Upper lobe of right lung (tissue), 1 donor: ENCODE data around the gene KIF1A. TPM values are rescaled to one million over a fixed set of nuclear protein-coding genes. Genes with fewer than 3 reads are reported as not detected.

Source experiments
- ATAC-seq: fragments of 200-7000 bp; cut with Tn5 transposase; one replicate; pipeline ENCODE4 v1.9.1; 2020; ENCODE audit warnings: mild to moderate bottlenecking, moderate library complexity
- DNase-seq: peaks from one replicate; pipeline ENCODE4 v3.0.0-alpha.2; 2020
- H3K27ac ChIP-seq: fragments of 200-600 bp; one replicate; pipeline ENCODE4 v1.8.0; 2022
- H3K27me3 ChIP-seq: fragments of 200-600 bp; one replicate; pipeline ENCODE4 v1.8.0; 2022; ENCODE audit warnings: mild to moderate bottlenecking
- H3K36me3 ChIP-seq: fragments of 200-600 bp; one replicate; pipeline ENCODE4 v1.8.0; 2022
- H3K4me1 ChIP-seq: fragments of 200-600 bp; one replicate; pipeline ENCODE4 v1.8.0; 2022
- H3K4me3 ChIP-seq: fragments of 200-600 bp; one replicate; pipeline ENCODE4 v1.8.0; 2022; ENCODE audit warnings: mild to moderate bottlenecking
- H3K9me3 ChIP-seq: fragments of 200-600 bp; one replicate; pipeline ENCODE4 v1.8.0; 2022
- intact Hi-C: fragments of 100-400 bp; cut with DNase I; formaldehyde crosslinking; loops from one replicate; pipeline ENCODE4 v1.11.0; 2022
- total RNA-seq: library from RNA; stranded (reverse); fragmentation: NEBNext Ultra II Directional; extraction: Animal tissue kit (Norgen Biotek cat#: 25700); gene quantifications from one replicate; pipeline ENCODE4 v1.2.1, GENCODE V29; 2021
- TF ChIP-seq, protein P1 (sequence below): fragments of 200-600 bp; IDR thresholded peaks from one replicate; pipeline ENCODE4 v1.8.0; 2022; ENCODE audit warnings: antibody characterized with exemption
- donor health status: DM: no; HTN: yes; CAD: no; lungs with severe emphysema.

Gene KIF1A
- total RNA-seq, 1 donor from 2014 or later = 0.81 TPM

DNA sequence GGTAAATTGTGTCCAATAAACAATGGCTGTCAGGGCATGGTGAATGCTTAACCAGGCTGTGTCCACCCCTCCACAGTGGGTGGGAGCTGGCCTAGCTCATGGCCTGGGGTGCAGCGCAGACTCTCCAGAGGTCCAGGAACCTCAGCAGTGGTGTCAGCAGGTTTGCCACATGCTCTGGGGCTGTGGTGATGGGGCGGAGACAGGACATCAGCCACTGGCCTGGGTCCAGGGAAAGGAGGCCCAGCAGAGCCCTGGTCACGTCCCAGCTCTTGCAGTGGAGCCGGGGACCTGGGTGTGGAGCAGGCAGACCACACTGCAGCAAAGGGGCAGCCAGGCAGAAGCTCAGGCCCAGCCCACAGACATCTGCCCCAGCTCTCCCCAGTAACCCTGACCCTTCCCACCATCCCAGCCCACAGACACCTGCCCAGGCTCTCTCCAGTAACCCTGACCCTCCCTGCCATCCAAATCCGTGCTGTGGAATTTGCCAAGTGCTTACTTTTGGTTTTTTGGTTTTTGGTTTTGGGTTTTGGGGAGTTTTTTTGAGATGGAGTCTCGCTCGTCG is 13.8 kb upstream of the KIF1A start:
- Histone ChIP-seq H3K9me3 (no peaks in the 10 kb centered on the region), H3K27ac (no peak overlapping the region), H3K4me1 (peaks cover 5% of the 10 kb centered on the region), H3K4me3 (no peak overlapping the region), H3K36me3 (no peaks in the 10 kb centered on the region), H3K27me3 (peaks cover 34% of the 10 kb centered on the region)
- DNase-seq (no peak), ATAC-seq (no peak)
- TF ChIP-seq, protein P1, sequence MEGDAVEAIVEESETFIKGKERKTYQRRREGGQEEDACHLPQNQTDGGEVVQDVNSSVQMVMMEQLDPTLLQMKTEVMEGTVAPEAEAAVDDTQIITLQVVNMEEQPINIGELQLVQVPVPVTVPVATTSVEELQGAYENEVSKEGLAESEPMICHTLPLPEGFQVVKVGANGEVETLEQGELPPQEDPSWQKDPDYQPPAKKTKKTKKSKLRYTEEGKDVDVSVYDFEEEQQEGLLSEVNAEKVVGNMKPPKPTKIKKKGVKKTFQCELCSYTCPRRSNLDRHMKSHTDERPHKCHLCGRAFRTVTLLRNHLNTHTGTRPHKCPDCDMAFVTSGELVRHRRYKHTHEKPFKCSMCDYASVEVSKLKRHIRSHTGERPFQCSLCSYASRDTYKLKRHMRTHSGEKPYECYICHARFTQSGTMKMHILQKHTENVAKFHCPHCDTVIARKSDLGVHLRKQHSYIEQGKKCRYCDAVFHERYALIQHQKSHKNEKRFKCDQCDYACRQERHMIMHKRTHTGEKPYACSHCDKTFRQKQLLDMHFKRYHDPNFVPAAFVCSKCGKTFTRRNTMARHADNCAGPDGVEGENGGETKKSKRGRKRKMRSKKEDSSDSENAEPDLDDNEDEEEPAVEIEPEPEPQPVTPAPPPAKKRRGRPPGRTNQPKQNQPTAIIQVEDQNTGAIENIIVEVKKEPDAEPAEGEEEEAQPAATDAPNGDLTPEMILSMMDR = no peak
- intact Hi-C loops = no loop called here

DNA sequence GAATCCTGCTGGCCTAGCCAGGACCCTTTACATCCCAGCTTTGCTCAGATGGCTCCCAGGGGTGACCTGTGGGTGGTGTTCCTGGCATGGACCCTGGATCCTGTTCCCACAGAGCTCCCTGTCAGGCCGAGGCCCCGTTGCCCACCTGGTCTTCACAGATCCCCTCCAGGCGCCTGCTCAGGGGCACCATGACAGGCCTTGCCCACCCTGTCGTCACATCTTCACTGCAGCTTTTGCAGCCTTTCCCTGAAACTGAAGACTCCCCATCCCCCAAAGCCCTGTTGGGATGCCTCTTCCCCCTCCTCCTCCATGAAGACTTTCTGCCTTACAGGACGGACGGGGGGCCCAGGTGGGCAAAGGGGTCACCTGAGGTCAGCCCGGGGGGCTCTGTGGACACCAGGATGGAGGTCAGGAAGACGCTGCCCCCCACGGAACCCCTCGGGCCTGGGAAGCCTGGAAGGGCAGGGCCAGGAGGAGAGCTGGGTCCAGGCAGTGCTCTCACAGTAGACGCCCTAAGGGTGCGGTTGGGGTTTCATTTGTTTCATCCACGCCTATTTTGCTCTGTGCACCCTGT is 13.0 kb upstream of the KIF1A start:
- Histone ChIP-seq H3K27ac (no peak overlapping the region), H3K27me3 (peaks cover 42% of the 10 kb centered on the region), H3K36me3 (no peaks in the 10 kb centered on the region), H3K9me3 (no peaks in the 10 kb centered on the region), H3K4me3 (no peak overlapping the region), H3K4me1 (peaks cover 5% of the 10 kb centered on the region)
- DNase-seq = peak; percentile 65
- intact Hi-C loops = no loop called here
- ATAC-seq = no peak
- TF ChIP-seq, protein P1 = no peak

DNA sequence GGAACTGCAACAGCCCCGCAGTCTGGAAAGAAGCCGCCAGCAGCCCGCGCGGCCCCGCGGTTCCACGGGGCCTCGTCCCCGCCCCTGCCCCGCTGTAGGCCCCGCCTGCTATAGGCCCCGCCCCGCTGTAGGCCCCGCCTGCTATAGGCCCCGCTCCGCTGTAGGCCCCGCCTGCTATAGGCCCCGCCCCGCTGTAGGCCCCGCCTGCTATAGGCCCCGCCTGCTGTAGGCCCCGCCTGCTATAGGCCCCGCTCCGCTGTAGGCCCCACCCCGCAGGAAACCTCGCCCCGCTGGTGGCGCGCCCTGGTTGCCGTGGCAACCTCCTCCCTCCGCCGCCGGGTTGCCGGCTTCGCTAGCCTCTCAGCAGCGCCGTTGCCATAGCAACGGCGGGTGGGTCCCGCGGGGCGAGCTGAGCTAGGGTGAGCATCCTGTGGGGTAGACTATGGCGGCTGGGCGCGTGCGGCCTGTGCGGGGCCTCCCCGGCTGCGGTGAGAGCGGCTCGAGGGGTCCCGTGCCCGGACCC is 12.2 kb upstream of the KIF1A start:
- DNase-seq (peak; percentile 93), ATAC-seq (peak; percentile 89)
- Histone ChIP-seq H3K36me3 (no peaks in the 10 kb centered on the region), H3K27ac (no peak overlapping the region), H3K9me3 (no peaks in the 10 kb centered on the region), H3K27me3 (peaks cover 49% of the 10 kb centered on the region), H3K4me3 (peak overlapping the region; percentile 14), H3K4me1 (peaks cover 5% of the 10 kb centered on the region)
- intact Hi-C loops = no loop called here
- TF ChIP-seq, protein P1 = no peak

DNA sequence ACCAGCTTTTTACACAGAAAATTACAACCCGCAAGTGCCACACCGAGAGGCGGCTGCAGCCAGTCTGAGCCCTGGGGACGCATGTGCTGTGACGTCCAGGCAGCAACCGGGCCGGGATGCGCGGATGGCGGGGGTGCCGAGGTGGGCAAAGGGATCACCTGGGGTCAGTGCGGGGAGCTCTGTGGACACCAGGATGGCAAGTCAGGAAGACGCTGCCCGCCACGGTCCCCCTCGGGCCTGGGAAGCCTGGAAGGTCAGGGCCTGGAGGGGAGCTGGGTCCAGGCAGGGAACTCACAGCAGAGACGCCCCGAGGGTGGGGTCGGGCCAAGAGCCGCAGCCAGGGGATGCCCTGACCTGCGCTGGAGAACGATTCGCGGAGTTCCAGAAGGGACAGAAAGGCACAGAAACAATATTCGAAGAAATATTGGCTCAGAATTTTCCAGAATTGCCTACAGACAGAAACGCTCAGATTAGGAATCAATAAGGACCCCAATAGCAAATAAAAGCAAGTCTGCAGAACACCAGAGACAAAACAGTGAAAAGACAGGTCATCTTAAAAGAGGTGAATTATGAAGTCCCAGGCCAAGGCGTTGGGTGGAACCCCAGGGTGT is 11.7 kb upstream of the KIF1A start:
- DNase-seq = no peak
- intact Hi-C loops = no loop called here
- H3K36me3 ChIP-seq = no peaks in the 10 kb centered on the region
- no peak overlapping the region for H3K27ac ChIP-seq
- no peak for ATAC-seq
- H3K4me3 ChIP-seq = peak overlapping the region; percentile 14
- H3K27me3 ChIP-seq = peaks cover 51% of the 10 kb centered on the region
- peaks cover 5% of the 10 kb centered on the region for H3K4me1 ChIP-seq
- TF ChIP-seq, protein P1 = no peak
- H3K9me3 ChIP-seq = no peaks in the 10 kb centered on the region

DNA sequence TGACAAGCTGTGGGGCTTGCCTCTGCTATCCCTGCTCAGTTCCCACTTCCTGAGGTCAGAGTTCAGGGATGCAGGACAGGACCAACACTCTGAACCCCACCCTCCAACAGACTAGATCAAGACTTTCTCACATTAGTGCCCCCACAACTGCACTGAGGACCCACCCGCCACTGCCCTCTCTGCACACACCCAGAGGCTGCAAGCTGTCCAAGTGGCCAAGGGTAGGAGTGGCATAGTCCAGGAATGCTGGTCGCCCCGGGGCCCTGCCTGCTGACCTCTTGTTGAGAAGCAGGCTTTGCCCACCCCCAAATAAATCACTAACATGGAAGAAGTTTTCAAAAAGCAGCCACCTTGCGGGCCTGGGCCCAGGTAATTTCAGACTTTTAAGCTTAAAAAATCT is 5.5 kb upstream of the KIF1A start:
- peaks cover 90% of the 10 kb centered on the region for H3K27me3 ChIP-seq
- H3K27ac ChIP-seq = no peak overlapping the region
- ATAC-seq (no peak), DNase-seq (no peak)
- H3K4me1 ChIP-seq = no peaks in the 10 kb centered on the region
- TF ChIP-seq, protein P1 = no peak
- no peaks in the 10 kb centered on the region for H3K36me3 ChIP-seq
- no peaks in the 10 kb centered on the region for H3K9me3 ChIP-seq
- no peak overlapping the region for H3K4me3 ChIP-seq
- intact Hi-C loops = no loop called here
